GM12864 (cell line): ENCODE results near the gene TNFAIP2.

Experiments
- DNase-seq: peaks from one replicate; pipeline ENCODE4 v3.0.0-alpha.2; 2011; ENCODE audit warnings: low read depth
- H3K4me3 ChIP-seq: 2 replicates; pipeline ENCODE4 v1.5.1; 2011; ENCODE audit warnings: mild to moderate bottlenecking, low read depth, low read length, control low read depth
- CTCF ChIP-seq: IDR thresholded peaks from 2 replicates; pipeline ENCODE4 v1.5.1; 2011; ENCODE audit warnings: low read depth, mild to moderate bottlenecking, moderate library complexity, low read length, control low read depth, inconsistent platforms; ENCODE audit errors: missing control alignments

The TNFAIP2 gene

GRCh38 chr14:103122947-103123633 is at the start of gene TNFAIP2:
Gene TNFAIP2 (plus strand): TSS chr14:103123461. CDS start chr14:103126458, 2,997 bp downstream.
- peak within 1 kb of the TSS; percentile 69 for H3K4me3 ChIP-seq
- no peak for DNase-seq
- TF ChIP-seq CTCF: no peak

GRCh38 chr14:103073876-103074728 is 49.2 kb upstream of the TNFAIP2 start:
- no peak for DNase-seq
- no peak overlapping the region for H3K4me3 ChIP-seq
- no peak for TF ChIP-seq CTCF

DNA sequence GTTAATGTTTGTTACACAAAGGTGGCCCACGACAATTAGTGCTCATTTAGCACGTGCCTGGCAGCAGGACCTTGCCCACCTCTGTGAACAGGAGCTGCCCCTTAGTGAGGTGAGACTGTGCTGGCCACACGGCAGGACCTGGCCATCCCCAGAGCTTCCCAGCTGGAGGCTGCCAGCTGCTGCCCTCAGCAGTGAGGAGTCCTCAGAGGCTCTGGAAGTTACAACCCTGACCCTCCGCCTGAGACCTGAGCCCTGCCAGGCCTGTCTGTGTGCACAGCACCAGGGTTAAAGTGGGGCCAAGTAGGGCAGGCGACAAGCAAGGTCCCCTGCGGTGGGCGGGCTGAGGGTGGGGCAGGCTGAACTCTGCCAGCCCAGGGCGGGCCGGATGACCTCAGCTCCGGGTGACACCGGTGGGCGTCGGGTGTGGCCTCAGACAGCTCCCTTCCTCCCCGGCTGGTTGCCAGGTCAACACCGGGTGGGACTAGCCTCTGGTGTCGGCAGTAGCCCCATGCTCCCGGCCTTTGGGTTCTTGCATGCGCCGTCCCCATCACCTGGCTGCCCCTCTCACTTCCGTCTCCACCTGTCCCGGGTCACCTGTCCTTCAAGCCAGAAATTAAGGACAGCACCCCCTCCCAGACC is 48.4 kb upstream of the TNFAIP2 start:
- DNase-seq: no peak
- peak overlapping the region; percentile 54 for H3K4me3 ChIP-seq
- no peak for TF ChIP-seq CTCF

DNA sequence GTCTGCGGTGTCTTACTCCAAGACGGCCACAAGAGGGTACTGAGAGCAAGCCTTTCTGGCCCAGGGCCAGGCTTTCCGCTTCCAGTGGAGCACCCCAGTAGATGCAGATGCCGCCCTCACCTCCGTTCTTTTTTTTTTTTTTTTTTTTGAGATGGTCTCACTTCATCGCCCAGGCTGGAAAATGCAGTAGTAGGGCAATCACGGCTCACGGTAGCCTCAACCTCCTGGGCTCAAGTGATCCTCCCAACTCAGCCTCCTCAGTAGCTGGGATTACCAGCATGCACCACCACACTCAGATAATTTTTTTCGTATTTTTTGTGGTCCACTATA is 44.9 kb upstream of the TNFAIP2 start:
- H3K4me3 ChIP-seq: no peak overlapping the region
- peak; percentile 70 for DNase-seq
- peak; percentile 93 for TF ChIP-seq CTCF

GRCh38 chr14:103078860-103079587 is 44.2 kb upstream of the TNFAIP2 start:
- no peak overlapping the region for H3K4me3 ChIP-seq
- no peak for DNase-seq
- TF ChIP-seq CTCF: no peak

- DNase-seq: no peak
- TF ChIP-seq CTCF: no peak
- H3K4me3 ChIP-seq: no peak overlapping the region
Measured at GRCh38 chr14:103081951-103082350, 41.3 kb upstream of the TNFAIP2 start.
